NCI-H1694 (cell line): ENCODE data around the gene CDHR4.
"Not testable (repeated sequence)": the region's sequence is repeated elsewhere in the genome, so short reads cannot be mapped to it uniquely, and the experiment has no call there.

Experiments
- DNase-seq: peaks from one replicate; lab custom pipeline; 2025; lab: John Stamatoyannopoulos, UW

Gene CDHR4

DNA sequence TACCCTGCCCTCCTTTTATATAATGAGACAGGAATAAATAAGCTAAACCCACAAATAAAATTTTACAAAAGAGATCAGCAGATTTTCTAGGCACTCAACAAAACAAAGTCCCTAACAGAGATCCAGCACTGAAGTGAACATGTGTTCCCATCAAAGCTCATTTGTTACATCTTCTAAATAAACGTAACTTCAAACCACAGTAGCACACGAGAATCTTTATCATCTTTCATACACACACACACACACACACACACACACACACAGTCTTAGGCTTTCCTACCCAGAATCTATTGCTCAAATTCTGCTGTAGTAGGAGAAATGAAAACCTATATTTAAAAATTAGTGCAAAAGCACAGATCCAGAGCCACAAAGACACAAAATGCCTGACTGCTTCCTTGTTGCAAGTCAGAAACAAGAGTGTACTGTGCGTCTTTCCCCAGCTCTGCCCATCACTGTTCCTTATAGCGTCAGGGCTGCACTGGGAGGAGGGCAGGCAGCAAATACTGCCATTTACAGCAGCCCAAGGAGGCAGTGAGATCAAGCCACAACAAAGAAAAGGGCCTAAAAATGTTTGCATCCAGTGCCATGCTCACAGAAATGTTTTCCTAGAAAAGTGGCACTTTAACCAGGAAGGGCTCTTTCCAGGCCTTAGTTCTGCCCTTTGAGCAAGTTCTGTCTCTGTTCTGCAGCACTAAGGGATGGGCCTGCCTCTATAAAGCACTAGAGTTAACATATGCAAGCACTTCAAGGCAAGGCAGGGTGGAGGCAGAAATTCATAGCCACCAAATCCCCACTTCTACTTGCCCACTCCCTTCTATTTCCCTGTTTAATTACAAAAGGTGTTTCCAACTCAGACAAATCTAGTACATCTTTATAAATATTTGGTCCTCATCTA is 19.3 kb downstream of the CDHR4 start:
- DNase-seq = no peak

DNA sequence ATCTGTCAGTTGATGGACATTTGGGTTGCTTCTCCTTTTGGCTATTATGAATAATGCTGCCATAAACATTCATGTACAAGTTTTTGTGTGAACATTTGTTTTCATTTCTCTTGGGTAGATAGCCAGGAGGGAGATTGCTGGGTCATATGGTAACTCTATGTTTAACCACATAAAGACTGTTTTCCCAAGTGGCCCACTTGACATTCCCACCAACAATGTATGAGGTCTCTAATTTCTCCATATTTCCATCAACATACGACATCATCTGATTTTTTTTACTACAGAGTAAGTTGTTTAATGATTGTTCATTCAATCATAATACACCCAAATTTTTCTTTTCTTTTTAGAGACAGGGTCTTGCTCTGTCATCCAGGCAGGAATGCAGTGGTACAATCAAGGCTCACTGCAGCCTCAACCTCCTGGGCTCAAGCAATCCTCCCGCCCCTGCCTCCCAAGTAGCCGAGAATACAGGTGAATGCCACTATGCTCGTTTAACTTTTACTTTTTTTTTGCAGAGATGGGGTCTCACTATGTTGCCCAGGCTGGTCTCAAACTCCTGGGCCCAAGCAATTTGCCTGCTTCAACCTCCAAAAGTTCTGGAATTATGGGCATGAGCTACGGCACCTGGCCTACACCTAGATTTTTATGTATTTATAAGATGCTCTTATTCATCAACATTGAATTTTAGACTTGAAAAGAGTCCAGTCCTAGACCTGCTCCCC is 20.2 kb downstream of the CDHR4 start:
- no peak for DNase-seq

DNA sequence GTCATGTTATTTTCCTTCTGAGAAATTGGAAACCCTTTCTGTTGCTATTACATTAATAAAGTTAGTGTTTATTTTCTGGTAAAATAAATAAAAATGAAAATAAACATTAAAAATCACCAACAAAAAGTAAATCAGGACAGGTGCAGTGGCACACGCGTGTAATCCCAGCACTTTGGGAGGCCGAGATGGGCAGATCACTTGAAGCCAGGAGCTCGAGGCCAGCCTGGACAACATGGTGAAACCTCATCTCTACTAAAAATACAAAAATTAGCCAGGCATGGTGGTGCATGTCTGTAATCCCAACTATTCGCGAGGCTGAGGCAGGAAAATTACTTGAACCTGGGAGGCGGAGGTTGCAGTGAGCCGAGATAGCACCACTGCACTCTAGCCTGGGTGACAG is 23.6 kb downstream of the CDHR4 start:
- not testable (repeated sequence) for DNase-seq

- no peak for DNase-seq
Measured at GRCh38 chr3:49775538-49775937, 24.1 kb downstream of the CDHR4 start.

GRCh38 chr3:49772703-49773102 is 27.0 kb downstream of the CDHR4 start:
- DNase-seq = no peak

DNA sequence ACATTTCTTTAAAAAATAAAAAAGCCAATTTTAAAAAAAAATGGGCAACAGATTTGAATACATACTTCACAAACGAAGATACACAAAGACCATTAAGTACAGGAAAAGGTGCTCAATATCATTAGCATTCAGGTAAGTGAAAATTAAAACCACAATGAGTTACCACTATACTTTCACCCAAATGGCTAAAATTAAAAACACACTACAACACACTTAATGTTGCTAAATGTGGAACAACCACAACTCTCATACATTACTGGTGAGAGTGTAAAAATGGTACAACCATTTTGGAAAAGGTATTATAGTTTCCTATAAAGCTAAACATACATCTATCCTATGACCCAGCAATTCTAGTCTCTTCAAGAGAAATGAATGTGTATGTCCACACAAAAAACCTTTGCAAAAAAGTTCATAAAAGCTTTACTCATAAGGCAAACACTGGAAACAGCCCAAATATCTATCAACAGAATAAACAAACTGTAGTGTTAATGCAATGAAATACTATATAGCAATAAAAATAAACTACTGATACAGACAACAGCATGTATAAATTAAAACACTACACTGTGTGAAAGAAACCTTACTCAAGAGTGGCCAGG is 28.2 kb downstream of the CDHR4 start:
- DNase-seq = no peak

- DNase-seq = no peak
Measured at GRCh38 chr3:49769926-49770325, 29.7 kb downstream of the CDHR4 start.

DNA sequence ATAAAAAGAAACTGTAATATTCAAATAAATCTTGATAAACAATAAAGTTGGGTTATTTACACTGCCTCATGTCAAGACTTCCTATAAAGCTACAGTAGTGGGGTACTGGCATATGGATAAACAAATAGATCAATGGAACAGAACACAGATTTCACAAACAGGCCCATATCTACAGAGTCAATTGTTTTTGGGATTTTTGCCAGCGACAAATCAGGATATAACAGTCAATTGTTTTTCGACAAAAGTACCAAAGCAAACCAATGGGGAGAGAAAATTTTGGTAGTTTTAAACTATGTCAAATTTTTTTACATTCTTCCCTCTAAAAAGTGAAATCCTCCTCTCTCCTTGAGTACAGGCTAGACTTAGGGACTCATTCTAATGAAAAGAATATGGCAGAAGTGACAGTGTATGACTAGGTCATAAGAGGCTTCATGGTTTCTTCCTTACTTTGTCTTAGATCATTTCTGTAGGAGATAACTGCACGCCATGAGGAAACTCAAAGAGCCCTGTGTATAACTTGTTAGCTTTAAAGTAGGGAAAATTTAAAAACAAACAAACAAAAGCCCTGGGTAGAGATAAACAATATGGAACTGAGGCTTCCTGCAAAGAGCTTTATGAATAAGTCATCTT is 30.3 kb downstream of the CDHR4 start:
- DNase-seq = no peak

DNA sequence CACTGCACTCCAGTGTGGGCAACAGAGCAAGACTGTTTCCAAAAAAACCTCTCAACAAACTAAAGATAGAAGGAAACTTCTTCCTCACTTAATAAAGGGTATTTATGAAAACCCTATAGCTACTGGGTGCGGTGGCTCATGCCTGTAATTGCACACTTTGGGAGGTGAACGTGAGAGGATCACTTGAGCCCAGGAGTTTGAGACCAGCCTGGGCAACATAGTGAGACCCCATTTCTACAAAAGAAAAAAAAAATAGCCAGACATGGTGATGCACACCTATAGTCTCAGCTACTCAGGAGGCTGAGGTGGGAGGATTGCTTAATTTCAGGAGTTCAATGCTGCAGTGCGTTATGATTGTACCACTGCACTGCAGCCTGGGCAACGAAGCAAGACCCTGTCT is 35.7 kb downstream of the CDHR4 start:
- no peak for DNase-seq

DNA sequence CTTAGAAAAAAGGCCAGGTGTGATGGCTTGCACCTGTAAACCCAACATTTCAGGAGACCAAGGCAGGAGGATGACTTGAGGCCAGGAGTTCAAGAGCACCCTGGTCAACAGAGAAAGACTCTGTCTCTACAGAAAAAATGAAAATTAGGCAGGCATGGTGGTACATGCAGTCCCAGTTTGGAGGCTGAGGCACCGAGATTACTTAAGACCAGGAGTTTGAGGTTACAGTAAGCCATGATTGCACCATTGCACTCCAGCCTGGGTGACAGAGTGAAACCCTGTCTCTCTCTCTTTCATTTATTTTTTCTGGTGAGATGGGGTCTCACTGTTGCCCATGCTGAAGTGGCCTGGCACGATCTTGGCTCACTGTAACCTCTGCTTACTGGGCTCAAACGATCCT is 38.0 kb downstream of the CDHR4 start:
- no peak for DNase-seq

- no peak for DNase-seq
Measured at GRCh38 chr3:49759226-49759625, 40.4 kb downstream of the CDHR4 start.

DNA sequence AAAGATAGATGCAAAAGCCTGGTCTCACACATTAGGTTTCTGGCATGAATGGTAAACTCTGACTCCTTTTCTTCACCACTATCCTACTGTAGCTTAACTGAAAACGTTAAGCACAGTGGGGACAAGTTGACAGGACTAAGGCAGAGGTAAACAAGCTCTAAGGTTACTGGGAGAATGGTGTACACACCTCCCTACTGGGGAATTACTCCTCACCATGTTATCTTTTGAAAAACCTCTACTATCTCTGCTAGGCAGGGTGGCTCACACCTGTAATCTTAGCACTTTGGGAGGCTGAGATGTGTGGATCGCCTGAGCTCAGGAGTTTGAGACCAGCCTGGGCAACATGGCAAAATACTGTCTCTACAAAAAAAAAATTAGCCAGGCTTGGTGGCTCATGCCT is 42.5 kb downstream of the CDHR4 start:
- no peak for DNase-seq

- no peak for DNase-seq
Measured at GRCh38 chr3:49756036-49756435, 43.6 kb downstream of the CDHR4 start.

- DNase-seq = no peak
Measured at GRCh38 chr3:49754536-49754935, 45.1 kb downstream of the CDHR4 start.

GRCh38 chr3:49751501-49751900 is 48.2 kb downstream of the CDHR4 start:
- no peak for DNase-seq

- no peak for DNase-seq
Measured at GRCh38 chr3:49750056-49750455, 49.6 kb downstream of the CDHR4 start.

GRCh38 chr3:49748874-49749273 is 50.8 kb downstream of the CDHR4 start:
- not testable (repeated sequence) for DNase-seq

GRCh38 chr3:49747792-49748480 is 51.7 kb downstream of the CDHR4 start:
- DNase-seq = no peak

- DNase-seq = no peak
Measured at GRCh38 chr3:49745986-49746385, 53.7 kb downstream of the CDHR4 start.
